ENCODE results near the gene JAK3. TPM values are rescaled to one million over a fixed set of nuclear protein-coding genes. Genes with fewer than 3 reads are reported as not detected.

JAK3 gene
- total and polyA plus RNA-seq, 10 of the 15 experiments (the other 5 are each of a cell fraction or from before 2014, with no cell fraction given), result 7.8 to 67.9 (median 33.3) TPM

- Histone ChIP-seq H3K4me1 (ENCODE audit: control insufficient read depth, insufficient read depth, low read length) (peaks cover 2% of the 10 kb centered on the region; the same call in 1 of the 2 replicates), H3K4me2 (ENCODE audit: control insufficient read depth, insufficient read depth) (no peak overlapping the region), H4K20me1 (ENCODE audit: control insufficient read depth, insufficient read depth) (no peaks in the 10 kb centered on the region), H3K79me2 (ENCODE audit: control insufficient read depth, insufficient read depth, low read length) (peaks cover 7% of the 10 kb centered on the region), H3K27ac (ENCODE audit: control insufficient read depth, insufficient read depth) (no peak overlapping the region), H3K9me3 (replicated peaks; ENCODE audit: control insufficient read depth, insufficient read depth, low read length) (no peaks in the 10 kb centered on the region; the same call in 2 of the 3 replicates), H2AFZ (ENCODE audit: control insufficient read depth, low read depth, low read length) (no peak overlapping the region), H3K27me3 (replicated peaks in 1 of 2; ENCODE audit: control insufficient read depth in 2 of 2, insufficient read depth in 2 of 2, low read length in 1 of 2) (no peaks in the 10 kb centered on the region), H3K9ac (ENCODE audit: control insufficient read depth, insufficient read depth, low read length) (no peak overlapping the region), H3K4me3 (no peak overlapping the region), H3K36me3 (ENCODE audit: control insufficient read depth in 2 of 2, insufficient read depth in 2 of 2, low read length in 1 of 2) (peaks cover 9 to 18% of the 10 kb centered on the region in 2 experiments)
- ChIA-PET POLR2A (no interaction called here), CTCF (interaction anchor here (0.5 kb wide), 1 partner anchor 19 kb away, joined by 3 read pairs; no protein-coding TSS in a partner anchor), RAD21 (ENCODE audit: unreplicated experiment) (no interaction called here), SMC1A (ENCODE audit: uncharacterized antibody, unreplicated experiment) (no interaction called here)
- no peak for TF ChIP-seq IRF5 (IDR thresholded peaks at IDR 0.05; ENCODE audit: borderline replicate concordance)
- TF ChIP-seq, protein P1, sequence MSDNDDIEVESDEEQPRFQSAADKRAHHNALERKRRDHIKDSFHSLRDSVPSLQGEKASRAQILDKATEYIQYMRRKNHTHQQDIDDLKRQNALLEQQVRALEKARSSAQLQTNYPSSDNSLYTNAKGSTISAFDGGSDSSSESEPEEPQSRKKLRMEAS (IDR thresholded peaks at IDR 0.05; ENCODE audit: low read depth, low read length), result no peak
- TF ChIP-seq, protein P2, sequence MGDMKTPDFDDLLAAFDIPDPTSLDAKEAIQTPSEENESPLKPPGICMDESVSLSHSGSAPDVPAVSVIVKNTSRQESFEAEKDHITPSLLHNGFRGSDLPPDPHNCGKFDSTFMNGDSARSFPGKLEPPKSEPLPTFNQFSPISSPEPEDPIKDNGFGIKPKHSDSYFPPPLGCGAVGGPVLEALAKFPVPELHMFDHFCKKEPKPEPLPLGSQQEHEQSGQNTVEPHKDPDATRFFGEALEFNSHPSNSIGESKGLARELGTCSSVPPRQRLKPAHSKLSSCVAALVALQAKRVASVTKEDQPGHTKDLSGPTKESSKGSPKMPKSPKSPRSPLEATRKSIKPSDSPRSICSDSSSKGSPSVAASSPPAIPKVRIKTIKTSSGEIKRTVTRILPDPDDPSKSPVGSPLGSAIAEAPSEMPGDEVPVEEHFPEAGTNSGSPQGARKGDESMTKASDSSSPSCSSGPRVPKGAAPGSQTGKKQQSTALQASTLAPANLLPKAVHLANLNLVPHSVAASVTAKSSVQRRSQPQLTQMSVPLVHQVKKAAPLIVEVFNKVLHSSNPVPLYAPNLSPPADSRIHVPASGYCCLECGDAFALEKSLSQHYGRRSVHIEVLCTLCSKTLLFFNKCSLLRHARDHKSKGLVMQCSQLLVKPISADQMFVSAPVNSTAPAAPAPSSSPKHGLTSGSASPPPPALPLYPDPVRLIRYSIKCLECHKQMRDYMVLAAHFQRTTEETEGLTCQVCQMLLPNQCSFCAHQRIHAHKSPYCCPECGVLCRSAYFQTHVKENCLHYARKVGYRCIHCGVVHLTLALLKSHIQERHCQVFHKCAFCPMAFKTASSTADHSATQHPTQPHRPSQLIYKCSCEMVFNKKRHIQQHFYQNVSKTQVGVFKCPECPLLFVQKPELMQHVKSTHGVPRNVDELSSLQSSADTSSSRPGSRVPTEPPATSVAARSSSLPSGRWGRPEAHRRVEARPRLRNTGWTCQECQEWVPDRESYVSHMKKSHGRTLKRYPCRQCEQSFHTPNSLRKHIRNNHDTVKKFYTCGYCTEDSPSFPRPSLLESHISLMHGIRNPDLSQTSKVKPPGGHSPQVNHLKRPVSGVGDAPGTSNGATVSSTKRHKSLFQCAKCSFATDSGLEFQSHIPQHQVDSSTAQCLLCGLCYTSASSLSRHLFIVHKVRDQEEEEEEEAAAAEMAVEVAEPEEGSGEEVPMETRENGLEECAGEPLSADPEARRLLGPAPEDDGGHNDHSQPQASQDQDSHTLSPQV (IDR thresholded peaks at IDR 0.05), result no peak
- no peak for TF ChIP-seq NBN (IDR thresholded peaks at IDR 0.05)
- TF ChIP-seq ZBTB33 (IDR thresholded peaks at IDR 0.05), result no peak
- TF ChIP-seq CREB1 (IDR thresholded peaks at IDR 0.05; ENCODE audit: low read depth), result no peak
- TF ChIP-seq RB1 (IDR thresholded peaks at IDR 0.05; ENCODE audit: borderline replicate concordance), result no peak
- TF ChIP-seq PAX8 (IDR thresholded peaks at IDR 0.05), result no peak
- TF ChIP-seq, protein P3, sequence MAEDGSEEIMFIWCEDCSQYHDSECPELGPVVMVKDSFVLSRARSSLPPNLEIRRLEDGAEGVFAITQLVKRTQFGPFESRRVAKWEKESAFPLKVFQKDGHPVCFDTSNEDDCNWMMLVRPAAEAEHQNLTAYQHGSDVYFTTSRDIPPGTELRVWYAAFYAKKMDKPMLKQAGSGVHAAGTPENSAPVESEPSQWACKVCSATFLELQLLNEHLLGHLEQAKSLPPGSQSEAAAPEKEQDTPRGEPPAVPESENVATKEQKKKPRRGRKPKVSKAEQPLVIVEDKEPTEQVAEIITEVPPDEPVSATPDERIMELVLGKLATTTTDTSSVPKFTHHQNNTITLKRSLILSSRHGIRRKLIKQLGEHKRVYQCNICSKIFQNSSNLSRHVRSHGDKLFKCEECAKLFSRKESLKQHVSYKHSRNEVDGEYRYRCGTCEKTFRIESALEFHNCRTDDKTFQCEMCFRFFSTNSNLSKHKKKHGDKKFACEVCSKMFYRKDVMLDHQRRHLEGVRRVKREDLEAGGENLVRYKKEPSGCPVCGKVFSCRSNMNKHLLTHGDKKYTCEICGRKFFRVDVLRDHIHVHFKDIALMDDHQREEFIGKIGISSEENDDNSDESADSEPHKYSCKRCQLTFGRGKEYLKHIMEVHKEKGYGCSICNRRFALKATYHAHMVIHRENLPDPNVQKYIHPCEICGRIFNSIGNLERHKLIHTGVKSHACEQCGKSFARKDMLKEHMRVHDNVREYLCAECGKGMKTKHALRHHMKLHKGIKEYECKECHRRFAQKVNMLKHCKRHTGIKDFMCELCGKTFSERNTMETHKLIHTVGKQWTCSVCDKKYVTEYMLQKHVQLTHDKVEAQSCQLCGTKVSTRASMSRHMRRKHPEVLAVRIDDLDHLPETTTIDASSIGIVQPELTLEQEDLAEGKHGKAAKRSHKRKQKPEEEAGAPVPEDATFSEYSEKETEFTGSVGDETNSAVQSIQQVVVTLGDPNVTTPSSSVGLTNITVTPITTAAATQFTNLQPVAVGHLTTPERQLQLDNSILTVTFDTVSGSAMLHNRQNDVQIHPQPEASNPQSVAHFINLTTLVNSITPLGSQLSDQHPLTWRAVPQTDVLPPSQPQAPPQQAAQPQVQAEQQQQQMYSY (CRISPR knock-in tag; IDR thresholded peaks at IDR 0.05), result no peak
- no peak for TF ChIP-seq SIN3A (IDR thresholded peaks at IDR 0.05; ENCODE audit: low read depth, low read length)
- TF ChIP-seq POLR2A (IDR thresholded peaks at IDR 0.05; ENCODE audit: low read depth, low read length), result no peak
- BruUV-seq (replicated peaks), result no TSS peak
- ATAC-seq (no peak), DNase-seq (ENCODE audit: low read depth, low spot score) (no peak), FAIRE-seq (no peak)
- in situ Hi-C loops (cut with MboI), result no loop called here
- WGBS (ENCODE audit: insufficient coverage, insufficient replicate concordance, low lambda C conversion rate, missing lambda C conversion rate), result 89% methylated on average over 6 of the region's 6 CpGs
- intact Hi-C loops (cut with micrococcal nuclease; ENCODE audit: unreplicated experiment), result no loop called here
Measured at GRCh38 chr19:17840019-17840418, 7.8 kb downstream of the JAK3 start.

All from GM12878 (cell line).